ENCODE results near the gene SLC4A11. TPM values are rescaled to one million over a fixed set of nuclear protein-coding genes. Genes with fewer than 3 reads are reported as not detected.

The SLC4A11 gene
- total RNA-seq, 2 donors from 2014 or later: 0.52 TPM; not detected in 1

- H3K36me3 ChIP-seq (replicated peaks in 1 of 2; ENCODE audit: insufficient read depth in 1 of 2, low read depth in 2 of 2): peaks cover 23 to 41% of the 10 kb centered on the region in 2 donors
Measured at GRCh38 chr20:3194617-3195280, 44.2 kb downstream of the SLC4A11 start.

GRCh38 chr20:3193806-3194616, 45.0 kb downstream of the SLC4A11 start:
- Histone ChIP-seq H3K36me3 (replicated peaks in 1 of 2; ENCODE audit: insufficient read depth in 1 of 2, low read depth in 2 of 2) (peaks cover 20 to 35% of the 10 kb centered on the region in 2 donors), H3K27ac (no peak overlapping the region), H3K4me1 (no peaks in the 10 kb centered on the region), H3K9me3 (no peaks in the 10 kb centered on the region), H3K4me3 (no peak overlapping the region), H3K27me3 (no peaks in the 10 kb centered on the region)
- ATAC-seq: no peak
- TF ChIP-seq POLR2A (IDR thresholded peaks at IDR 0.05) (no peak), CTCF (IDR thresholded peaks at IDR 0.05) (no peak)
- no peak for DNase-seq
- WGBS, 2 donors: 94% methylated on average over 13 to 14 of the region's 14 CpGs
- intact Hi-C loops (cut with DNase I): no loop called here

More at GRCh38 chr20:3194617-3195280, 44.2 kb downstream of the SLC4A11 start:
- no peak overlapping the region for H3K27ac ChIP-seq
- H3K27me3 ChIP-seq: no peaks in the 10 kb centered on the region
- DNase-seq: no peak
- WGBS, 2 donors: 87 to 92% methylated on average over 8 to 10 of the region's 10 CpGs
- no peak for TF ChIP-seq POLR2A (IDR thresholded peaks at IDR 0.05)
- TF ChIP-seq CTCF (IDR thresholded peaks at IDR 0.05): no peak
- ATAC-seq: no peak
- intact Hi-C loops (cut with DNase I): no loop called here
- no peaks in the 10 kb centered on the region for H3K9me3 ChIP-seq
- no peak overlapping the region for H3K4me3 ChIP-seq
- no peaks in the 10 kb centered on the region for H3K4me1 ChIP-seq

- TF ChIP-seq POLR2A (IDR thresholded peaks at IDR 0.05): no peak
- no peak for TF ChIP-seq CTCF (IDR thresholded peaks at IDR 0.05)
- 90% methylated on average over 17 to 18 of the region's 18 CpGs for WGBS, 2 donors
- H3K4me3 ChIP-seq: no peak overlapping the region
- intact Hi-C loops (cut with DNase I): no loop called here
- DNase-seq: no peak
- no peak for ATAC-seq
- no peak overlapping the region for H3K27ac ChIP-seq
- no peaks in the 10 kb centered on the region for H3K27me3 ChIP-seq
- no peaks in the 10 kb centered on the region for H3K4me1 ChIP-seq
- peaks cover 20 to 33% of the 10 kb centered on the region in 2 donors for H3K36me3 ChIP-seq (replicated peaks in 1 of 2; ENCODE audit: insufficient read depth in 1 of 2, low read depth in 2 of 2)
- no peaks in the 10 kb centered on the region for H3K9me3 ChIP-seq
Measured at GRCh38 chr20:3192226-3193015, 46.6 kb downstream of the SLC4A11 start.

- no peak for ATAC-seq
- 70 to 85% methylated on average over 2 to 14 of the region's 14 CpGs for WGBS, 2 donors
- TF ChIP-seq POLR2A (IDR thresholded peaks at IDR 0.05) (no peak), CTCF (IDR thresholded peaks at IDR 0.05) (no peak)
- Histone ChIP-seq H3K4me3 (no peak overlapping the region), H3K36me3 (replicated peaks in 1 of 2; ENCODE audit: insufficient read depth in 1 of 2, low read depth in 2 of 2) (peaks cover 20 to 32% of the 10 kb centered on the region in 2 donors), H3K27ac (no peak overlapping the region), H3K9me3 (no peaks in the 10 kb centered on the region), H3K4me1 (no peaks in the 10 kb centered on the region), H3K27me3 (no peaks in the 10 kb centered on the region)
- DNase-seq: no peak
- intact Hi-C loops (cut with DNase I): no loop called here
Measured at GRCh38 chr20:3190681-3191111, 48.3 kb downstream of the SLC4A11 start.
